Measurements from ENCODE around the gene PARD3B.

The PARD3B gene

DNA sequence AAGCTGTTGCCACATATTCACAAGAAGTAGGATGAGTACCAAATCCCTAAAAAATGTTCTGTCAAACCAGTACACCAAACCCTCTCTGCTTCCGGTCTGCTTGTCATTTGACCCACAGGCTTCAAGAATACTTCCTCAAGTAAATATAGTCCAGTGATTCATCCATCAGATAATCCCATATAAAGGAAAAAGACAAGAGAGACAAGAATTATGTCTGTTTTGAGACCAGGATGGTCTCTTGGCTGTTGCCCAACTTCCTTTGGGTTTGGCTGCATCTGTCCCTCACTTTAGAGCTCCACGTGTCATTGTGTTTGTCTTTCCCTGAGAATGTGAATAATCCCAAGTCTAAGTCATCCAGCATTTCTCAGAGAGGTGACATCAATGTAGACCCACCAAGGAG lies 1045.5 kb downstream of the PARD3B start:
- no peak for DNase-seq

DNA sequence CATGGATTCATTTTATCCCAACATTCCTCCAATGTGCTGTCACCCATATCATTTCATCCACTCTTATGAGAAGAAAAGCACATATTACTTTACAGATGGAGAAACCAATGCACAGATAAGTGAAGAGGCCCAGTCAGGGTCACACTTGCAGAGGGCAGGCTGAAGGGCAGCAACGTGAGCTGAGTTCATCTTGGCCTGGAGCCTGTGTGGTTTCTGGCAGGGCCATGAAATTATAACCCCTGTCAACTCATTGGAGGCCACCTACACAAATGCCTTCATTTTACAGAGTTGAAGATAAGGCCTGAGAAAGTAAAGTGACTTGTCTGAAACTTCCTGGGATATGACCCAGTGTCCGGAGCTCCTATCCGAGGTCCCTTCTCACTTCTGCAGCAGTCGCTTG lies 1048.6 kb downstream of the PARD3B start:
- DNase-seq: no peak

DNA sequence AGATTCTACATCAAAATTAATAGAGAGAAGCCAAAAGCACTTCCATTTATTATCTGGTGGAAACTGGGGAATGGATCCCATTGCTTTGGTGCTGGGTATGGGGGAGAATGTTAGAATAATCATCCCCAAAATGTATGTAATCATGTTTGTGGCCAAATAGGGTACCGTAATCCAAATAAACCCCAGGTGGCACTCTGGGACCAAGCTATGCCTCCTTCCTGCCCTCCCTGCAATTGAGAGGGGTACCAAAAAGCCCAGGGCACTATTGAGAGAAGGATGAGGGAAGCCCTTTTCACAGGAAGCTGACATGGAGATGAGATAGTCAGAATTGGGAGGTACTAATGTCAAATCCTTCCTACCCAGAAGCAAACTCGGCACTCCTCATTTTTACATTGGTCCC lies 1051.3 kb downstream of the PARD3B start:
- DNase-seq: no peak

DNA sequence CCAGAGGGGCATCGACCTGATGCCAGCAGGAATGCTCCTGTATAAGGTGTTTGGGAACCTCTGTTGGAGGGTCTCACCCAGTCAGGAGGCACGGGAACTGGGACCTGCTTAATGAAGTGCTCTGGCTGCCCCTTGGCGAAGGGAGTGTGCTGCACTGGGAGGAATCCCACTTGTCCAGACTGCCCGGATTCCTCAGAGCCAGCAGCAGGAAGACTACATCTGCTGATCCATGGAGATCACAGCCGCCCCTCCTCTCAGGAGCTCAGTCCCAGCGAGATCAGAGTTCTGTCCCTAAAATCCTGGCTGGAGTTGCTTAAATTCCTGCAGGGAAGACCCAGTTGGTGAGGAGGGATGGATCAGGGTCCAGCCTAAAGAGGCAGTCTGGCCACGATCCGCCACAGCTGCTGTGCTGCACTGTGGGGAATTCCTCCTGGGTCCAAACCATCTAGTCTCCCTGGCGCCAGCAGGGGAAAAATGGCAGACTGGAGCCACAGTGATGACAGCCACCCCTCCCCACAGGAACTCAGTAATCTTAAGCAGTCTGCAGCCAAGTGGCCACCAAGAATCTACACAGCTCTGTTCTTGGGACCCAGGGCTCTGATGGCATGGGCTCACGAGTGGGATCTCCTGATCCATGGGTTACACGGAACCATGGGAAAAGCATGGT lies 1060.5 kb downstream of the PARD3B start:
- no peak for DNase-seq

DNA sequence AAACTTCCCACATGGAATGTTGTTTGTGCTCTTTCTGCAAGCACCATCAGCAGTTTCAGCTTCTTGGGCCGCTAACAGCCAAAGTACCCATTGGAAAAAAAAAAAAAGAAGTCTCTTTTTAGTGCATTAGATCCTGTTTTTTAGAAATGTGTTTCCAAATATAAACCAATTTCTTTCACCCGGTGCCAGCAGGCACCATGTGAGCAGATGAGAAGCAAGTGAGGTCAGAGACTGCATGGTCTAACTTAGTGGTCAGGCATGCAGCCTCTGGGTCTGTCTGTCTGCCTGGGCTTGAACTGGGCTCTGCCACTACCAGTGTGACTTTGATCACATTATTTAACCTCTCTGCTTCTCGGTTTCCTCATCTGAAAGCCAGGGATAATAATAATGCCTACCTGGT lies 1061.9 kb downstream of the PARD3B start:
- no peak for DNase-seq

DNA sequence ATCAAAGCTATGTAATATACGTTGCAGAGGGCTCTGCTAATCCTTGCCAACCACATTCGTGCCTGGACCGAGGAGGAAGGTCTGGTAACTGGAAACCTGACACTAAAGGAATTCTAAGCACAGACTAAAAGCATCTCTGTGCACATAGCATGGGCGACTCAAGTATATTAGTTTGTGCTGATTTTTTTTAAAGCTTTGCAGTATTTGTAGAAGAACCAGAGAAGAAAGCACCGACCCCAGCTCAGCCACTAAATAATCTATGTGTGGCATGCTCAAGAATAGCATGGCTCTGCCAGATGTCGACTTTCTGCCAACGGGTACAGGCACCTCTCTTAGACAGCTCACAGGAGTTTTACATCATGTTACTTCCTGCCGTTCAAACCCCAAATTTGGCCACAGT lies 1063.8 kb downstream of the PARD3B start:
- no peak for DNase-seq

DNA sequence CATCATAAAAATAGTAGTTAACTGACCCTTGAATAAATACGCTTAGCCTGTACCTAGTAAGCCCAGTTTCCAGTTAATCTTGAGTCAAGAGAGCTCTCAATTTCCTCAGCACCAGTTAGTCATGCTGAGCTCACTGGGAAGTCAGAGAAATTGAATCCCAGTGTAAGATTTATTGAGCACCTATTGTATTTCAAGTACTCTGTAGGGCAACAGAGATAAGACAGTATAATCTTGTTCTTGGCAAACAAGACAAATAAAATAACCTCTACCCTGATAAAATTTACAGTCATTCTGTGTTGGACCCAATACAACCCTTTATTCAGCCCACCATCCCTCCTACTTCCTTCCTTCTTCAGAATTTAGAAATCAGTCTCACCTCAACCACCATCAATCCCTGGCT lies 1065.2 kb downstream of the PARD3B start:
- no peak for DNase-seq

DNA sequence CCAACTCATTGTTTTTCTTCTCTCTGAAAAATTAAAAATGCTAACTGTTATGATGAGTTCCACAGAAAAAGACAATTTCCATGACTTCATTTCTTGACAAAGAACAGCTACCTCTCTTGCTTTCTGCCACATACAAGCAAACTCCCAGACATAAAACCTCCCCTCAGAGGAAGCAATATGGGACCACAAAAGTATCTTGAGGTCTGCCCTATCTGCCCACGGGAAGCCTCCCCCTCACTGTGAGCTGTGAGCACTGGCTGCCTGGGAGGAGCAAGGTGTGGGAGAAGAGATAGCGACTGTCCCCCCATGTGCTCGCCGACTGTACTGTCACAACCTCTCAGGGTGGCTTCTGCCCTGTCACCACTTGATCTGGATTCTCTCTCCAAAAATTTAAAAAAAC lies 1067.4 kb downstream of the PARD3B start:
- peak; percentile 18 for DNase-seq

DNA sequence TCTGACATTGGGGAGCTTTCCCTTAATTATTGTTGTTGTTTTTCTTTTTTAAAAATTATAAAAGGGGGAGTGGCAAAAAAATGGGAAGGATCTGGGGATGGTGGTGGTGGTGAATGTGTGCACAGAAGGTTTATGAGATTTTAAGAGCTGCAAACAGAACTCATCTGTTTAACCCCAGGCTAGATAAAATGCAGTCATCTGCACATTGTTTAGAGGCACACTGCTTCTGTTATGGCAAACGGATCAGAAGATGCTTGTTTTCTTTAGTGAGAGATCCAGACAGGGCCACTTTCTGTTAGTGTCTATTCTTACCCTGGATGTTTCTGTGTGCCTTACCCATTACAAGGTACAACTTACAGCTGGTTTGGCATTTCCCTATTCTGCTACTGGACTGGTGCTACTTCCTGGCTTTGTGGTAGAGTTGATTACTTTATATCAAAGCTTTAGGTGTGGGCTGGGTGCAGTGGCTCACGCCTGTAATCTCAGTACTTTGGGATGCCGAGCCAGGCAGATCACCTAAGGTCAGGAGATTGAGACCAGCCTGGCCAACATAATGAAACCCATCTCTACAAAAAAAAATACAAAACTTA lies 1068.8 kb downstream of the PARD3B start:
- no peak for DNase-seq

DNA sequence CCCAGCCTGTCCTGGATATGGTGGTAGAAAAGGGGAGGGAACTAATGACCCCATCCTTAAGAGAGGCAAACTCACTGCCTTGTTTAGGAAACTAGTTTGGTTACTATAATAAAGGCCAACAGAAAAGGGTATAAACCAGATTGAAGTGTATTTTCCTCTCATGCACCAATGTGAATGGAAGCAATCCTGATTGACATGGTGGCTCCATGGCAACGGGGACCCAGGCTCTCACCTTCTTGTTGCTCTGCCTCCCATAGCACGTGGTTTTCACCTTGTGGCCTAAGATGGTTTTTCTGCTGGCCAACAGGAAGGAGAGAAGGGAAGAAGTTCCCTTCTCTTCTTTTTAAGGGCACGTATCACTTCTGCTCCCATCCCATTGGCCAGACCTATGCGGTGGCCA lies 1069.7 kb downstream of the PARD3B start:
- no peak for DNase-seq

DNA sequence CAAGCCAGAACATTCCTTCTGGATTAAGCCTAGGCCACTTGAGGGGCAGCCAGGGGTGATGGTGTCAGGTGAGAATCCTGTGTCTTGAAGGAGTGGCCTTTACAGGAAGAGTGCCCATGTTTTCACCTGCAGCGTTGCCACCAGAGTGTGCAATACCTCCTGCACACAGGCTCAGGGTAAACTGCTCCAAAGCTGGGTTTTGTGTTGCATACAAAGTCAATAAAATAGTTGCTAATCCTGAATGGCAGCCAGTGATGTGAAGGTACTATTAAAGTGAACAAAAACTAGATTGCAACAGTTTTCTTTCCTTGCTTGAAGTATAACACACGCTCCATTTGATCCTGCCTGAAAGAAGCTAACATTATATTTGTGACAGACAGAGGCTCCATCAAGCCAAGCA lies 1072.6 kb downstream of the PARD3B start:
- no peak for DNase-seq

DNA sequence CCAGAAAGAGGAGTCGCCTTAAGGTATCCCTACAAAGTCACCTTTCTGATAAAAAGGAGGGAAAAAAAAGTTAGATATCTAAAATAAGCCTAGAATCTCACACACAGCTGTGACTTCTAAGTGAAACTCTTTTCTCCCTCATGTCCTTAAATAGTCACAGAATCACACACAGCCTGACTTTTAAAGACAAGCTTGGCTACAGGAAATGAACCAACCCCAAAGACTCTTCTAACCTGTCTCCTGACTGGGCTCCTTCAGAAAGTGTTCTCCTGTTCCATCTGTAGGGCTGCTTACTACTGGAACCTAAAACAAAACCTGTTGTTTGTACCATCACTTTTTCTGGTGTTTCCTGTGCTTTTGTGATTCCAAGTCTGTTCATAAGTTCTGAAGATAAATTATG lies 1074.3 kb downstream of the PARD3B start:
- no peak for DNase-seq

DNA sequence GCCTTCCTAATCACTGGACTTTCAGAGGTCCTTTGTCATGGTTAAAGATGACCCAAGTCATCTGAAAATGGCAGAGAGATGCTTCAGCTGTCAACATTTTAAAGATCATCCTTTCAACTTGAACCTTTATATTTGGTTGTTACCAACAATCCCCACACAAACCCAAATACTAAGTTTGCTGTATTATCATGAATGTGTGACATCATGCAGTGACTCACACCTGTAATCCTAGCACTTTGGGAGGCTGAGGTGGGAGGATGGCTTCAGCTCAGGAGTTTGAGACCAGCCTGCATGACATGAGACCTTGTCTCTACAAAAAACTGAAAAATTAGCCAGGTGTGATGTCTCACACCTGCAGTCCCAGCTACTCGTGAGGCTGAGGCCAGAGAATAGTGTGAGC lies 1081.8 kb downstream of the PARD3B start:
- no peak for DNase-seq

DNA sequence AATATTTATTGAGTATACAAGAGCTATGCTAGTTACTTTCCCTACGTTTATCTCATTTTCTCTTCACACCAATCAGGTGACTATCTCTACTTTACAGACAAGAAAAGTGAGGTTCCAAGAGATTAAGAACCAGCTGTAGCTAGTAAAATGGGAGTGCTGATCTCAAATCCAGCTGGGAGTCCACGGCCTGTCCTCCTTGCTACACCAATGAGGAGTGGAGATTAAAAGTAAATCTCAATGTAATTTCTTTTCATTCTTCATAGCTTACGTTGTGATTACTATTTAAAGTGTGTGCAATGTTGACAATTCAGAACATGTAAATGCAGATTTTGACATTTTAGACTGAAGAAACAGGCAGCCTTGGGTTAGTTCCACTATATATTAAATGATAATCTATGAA lies 1083.1 kb downstream of the PARD3B start:
- DNase-seq: no peak

DNA sequence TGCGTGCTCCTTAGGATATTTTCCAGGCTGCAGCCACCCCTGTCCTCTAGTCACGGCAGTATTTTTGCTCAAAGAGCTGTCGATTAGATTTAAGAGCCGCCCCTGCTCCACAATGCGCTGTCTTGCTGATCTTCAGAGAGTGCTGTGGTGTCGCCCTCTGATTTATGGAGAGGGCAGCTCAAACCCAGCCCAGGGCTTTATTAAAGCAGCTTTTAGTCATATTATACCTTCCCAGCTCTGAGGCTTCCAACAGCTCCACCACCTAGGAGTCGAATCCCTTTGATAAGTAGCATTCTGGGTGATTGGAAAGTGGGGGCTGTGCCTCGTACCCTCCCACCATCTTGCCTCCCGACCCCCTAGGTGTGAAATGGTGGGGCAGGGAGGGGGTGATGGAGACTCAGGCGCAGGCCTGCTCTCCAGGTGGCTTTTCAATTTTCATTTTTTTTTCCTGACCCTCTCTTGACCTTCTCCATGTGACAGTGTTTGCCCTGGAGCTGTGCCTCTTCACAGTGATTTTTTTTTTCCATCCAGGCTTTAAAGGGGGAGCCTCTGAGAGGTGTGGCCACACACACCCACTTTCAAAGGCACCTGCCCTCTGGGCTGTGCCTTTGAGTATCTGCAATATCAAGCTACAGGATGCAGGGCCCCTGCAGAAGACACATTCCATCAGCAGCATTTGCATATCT lies 1084.0 kb downstream of the PARD3B start:
- DNase-seq: no peak

DNA sequence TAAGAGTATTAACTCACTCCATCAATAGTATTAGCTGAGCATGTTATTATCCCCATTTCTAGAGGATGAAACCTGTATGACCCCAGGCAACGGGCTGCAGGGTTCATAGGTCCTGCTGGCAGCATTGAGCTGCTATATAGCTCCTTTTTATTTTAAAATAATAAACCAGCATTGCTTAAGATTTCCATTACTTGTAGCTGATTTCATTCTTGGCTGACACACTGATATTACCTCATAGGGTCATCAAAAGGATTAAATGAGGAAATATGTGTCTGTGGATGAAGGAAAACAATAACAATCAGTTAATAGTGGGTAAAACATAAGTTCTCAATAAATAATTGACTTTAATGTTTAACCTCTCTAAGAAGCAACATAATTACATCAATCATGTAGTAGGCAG lies 1088.7 kb downstream of the PARD3B start:
- no peak for DNase-seq

DNA sequence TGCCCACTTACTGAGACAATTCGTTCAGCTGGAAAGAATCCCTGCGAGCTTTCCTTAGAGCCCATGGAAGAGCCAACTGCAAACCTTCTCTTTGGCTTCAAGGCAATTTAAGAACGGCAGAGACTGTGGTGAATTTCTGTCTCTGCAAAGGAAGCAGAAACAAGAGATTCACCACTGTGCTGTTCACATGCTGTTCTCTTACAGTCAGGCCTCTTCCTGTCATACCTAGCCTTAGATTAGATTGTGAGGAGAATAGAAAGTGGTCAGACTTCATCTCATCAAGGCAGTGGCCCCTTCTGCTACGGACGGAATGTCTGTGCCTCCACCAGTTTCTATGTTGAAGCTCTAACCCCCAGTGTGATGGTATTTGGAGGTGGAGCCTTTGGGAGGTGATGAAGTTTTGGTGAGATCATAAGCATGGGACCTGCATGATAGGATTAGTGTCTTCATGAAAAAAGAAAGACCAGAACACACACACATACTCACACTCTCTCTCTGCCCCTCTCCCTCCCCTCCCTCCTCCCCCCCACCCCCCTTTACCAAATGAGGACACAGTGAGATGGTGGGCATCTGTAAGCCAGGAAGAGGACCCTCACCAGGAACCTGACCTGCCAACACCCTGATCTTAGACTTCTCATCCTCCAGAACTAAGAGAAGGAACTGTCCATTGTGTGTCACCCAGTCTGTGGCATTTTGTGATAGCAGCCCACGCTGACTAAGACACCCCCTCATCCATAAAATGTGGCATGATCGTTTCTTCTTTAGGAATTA lies 1091.5 kb downstream of the PARD3B start:
- no peak for DNase-seq

DNA sequence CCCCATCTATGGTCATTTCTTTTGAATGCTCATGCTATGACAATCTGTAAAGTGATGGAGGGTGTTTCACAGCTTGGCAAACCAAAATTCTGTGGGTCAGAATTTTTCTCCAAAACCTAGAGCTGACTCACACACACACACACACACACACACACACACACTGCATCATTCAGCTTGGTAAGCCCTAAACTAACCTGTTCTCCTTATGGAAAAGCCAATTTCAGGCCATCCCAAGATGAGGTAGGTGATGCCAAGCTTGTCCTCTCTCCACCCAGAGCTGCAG lies 1092.0 kb downstream of the PARD3B start:
- no peak for DNase-seq

DNA sequence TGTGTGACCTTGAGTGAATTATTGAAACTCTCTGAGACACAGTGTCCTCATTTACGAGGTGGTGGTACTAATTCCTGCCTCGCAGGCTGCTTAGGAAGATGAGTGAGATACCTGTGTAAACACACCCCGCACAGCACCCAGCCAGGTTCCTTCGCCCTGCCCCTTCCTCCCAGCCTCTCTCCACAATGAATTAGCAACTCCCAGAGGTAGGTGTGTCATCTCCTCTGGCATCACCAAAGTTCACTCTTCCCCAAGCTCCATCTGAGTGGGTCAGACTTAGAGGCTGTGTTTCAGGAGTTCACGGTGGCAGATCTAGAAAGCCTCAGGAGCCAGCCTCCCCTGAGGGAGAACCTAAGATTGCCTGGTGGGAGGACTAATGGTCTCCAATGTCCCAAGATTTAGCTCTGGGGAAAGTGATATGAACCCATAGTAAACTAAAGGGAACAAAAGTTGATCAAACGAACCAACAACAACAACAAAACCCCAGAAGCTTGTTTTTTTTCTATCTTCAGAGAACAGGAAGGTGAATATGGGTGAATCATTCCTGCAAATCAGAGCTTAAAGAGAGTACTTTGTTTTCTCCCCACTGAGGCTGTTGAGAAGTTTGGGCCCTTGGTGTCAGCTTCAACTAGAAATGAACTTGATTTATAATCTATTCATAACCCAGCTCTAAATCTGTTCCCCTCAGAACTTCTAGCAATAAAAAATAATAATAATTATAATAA lies 1092.7 kb downstream of the PARD3B start:
- DNase-seq: no peak

DNA sequence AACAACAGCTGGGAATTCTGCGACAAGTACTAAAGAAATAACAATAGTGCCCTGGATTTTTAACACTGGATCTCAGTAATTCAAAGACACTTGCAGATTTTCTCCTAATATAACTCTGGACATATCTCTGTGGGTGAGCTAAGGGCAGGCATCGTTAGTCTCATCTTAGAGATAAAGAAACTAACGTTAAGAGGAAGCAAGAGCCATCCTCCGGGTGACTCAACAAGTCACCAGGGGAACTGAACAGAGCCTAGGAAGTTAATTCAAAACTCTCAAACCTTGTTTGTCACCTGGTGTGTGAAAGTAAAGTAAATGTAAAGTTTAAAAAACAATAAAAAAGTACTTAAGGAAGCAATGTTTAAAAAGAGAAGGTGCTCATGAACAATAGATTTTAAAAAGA lies 1095.4 kb downstream of the PARD3B start:
- no peak for DNase-seq

DNA sequence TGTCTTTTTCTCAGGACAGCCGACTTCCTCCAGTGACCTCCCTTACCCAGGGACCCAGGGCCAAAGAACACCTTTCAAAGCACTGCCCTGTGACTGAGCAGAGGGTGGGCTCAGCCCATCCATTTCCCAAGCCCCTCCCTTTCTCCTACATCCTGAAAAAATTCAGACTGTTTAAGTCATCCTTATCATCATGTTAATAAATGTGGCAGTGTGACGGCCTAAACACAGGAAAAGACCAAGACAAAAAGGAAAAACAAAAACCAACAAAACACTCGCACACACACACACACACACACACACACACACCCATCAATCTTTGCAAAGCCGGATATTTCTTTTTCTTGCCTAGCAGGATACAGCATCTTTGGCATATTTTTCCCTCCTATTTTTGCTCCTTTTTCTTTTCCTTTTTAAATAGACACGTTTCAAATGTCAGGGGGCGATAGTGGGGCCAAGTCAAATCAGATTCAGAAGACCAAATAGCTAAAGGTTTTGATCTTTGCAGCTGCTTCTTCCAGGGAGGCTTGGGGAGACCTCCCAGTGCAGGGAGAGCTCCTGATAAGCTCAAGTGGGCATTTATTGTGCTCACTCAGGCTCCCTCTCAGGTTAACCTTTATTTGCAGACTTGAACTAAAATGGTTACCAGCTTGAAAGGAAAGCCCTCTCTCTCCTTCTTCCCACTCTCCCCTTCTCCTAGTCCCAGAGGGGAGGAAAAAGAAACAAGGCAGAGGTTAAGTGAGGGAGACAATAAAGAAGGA lies 1097.5 kb downstream of the PARD3B start:
- no peak for DNase-seq

DNA sequence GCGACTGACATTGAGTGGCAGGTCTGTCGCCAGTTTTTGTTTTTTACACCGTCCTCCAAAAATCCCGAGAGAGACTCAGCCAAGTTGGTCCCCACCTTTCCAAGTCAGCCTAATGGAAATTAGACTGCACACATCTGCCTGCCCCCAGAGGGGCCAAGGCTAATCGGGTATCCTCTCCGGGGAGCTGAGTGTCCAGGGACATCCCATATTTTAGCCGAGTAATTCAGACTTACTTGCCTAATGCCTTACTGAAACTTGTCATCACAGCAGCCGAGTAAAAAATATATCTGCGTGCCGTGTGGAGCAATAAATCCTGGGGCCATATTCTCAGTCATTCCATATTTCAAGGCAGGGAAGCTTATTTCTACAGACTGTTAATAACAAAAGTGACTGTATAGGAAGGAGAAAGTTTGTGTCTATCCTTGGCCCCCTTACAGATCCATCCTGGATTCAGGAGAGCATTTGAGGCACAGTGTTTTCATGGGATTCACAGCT lies 1098.2 kb downstream of the PARD3B start:
- DNase-seq: no peak

Data from activated CD4-positive, alpha-beta T cell treated with anti-CD3 and anti-CD28 coated beads, Interleukin-2, amount 50 U/mL, for 16 hours (primary cell).